A673 (cell line): ENCODE results near the gene PTBP1. TPM values are rescaled to one million over a fixed set of nuclear protein-coding genes. Genes with fewer than 3 reads are reported as not detected.
"Not testable (repeated sequence)": the region's sequence is repeated elsewhere in the genome, so short reads cannot be mapped to it uniquely, and the experiment has no call there.

ENCODE experiments used
- BruUV-seq: library from RNA; stranded (reverse); fragments of 400-500 nt; replicated peaks from 2 replicates; lab custom pipeline; 2021; lab: Mats Ljungman, UMichigan
- CTCF ChIA-PET: fragments of 300-600 bp; sonication (Branson Sonifier 250); formaldehyde crosslinking; loops from one replicate; lab custom pipeline; 2022; ENCODE audit warnings: antibody characterized with exemption; lab: Charles Lee
- POLR2A ChIA-PET: fragments of 300-600 bp; sonication (Branson Sonifier 250); formaldehyde crosslinking; loops from one replicate; lab custom pipeline; 2022; ENCODE audit warnings: antibody characterized with exemption; ENCODE audit not compliant: low non-redundant PET; lab: Charles Lee
- DNase-seq: peaks from one replicate; pipeline ENCODE4 v3.0.0-alpha.2; 2015; ENCODE audit warnings: low spot score
- H3K27ac ChIP-seq: fragments of 200-600 bp; sonication (generic); 2 replicates; pipeline ENCODE4 v1.5.1; 2016; ENCODE audit warnings: mixed run types, low read depth, mild to moderate bottlenecking, mixed read lengths, antibody characterized with exemption, low read length; ENCODE audit not compliant: poor library complexity, severe bottlenecking
- H3K27me3 ChIP-seq: fragments of 200-600 bp; sonication (generic); replicated peaks from 2 replicates; pipeline ENCODE4 v1.6.1; 2017; ENCODE audit warnings: mixed run types, low read depth, mild to moderate bottlenecking, mixed read lengths, antibody characterized with exemption, low read length; ENCODE audit not compliant: insufficient read depth, poor library complexity
- H3K36me3 ChIP-seq: fragments of 200-600 bp; sonication (generic); 2 replicates; pipeline ENCODE4 v1.6.1; 2016; ENCODE audit warnings: mixed run types, mild to moderate bottlenecking, mixed read lengths, antibody characterized with exemption, low read length; ENCODE audit not compliant: insufficient read depth, poor library complexity, severe bottlenecking
- H3K4me1 ChIP-seq: fragments of 200-600 bp; sonication (generic); 2 replicates; pipeline ENCODE4 v1.6.1; 2017; ENCODE audit warnings: mixed run types, mild to moderate bottlenecking, mixed read lengths, antibody characterized with exemption, low read length; ENCODE audit not compliant: insufficient read depth, poor library complexity, severe bottlenecking
- H3K4me3 ChIP-seq: fragments of 200-600 bp; sonication (generic); 2 replicates; pipeline ENCODE4 v1.5.1; 2016; ENCODE audit warnings: low read depth, mixed run types, mild to moderate bottlenecking, mixed read lengths, low read length; ENCODE audit not compliant: poor library complexity, severe bottlenecking
- H3K9me3 ChIP-seq: fragments of 200-600 bp; sonication (generic); 2 replicates; pipeline ENCODE4 v1.6.1; 2016; ENCODE audit warnings: mixed run types, low read depth, mild to moderate bottlenecking, mixed read lengths, antibody characterized with exemption, low read length; ENCODE audit not compliant: poor library complexity, severe bottlenecking
- CTCF ChIP-seq: fragments of 300-800, 200-600 bp; sonication (generic); conservative IDR thresholded peaks from 2 replicates; pipeline ENCODE4 v1.5.1; 2017; ENCODE audit warnings: low read depth, mild to moderate bottlenecking, antibody characterized with exemption, low read length, moderate library complexity, mixed read lengths
- EZH2 ChIP-seq: fragments of 200-600 bp; sonication (generic); IDR thresholded peaks from 2 replicates; pipeline ENCODE4 v1.6.1; 2017; ENCODE audit warnings: borderline replicate concordance, low read depth, mild to moderate bottlenecking, mixed read lengths, antibody characterized with exemption, low read length; ENCODE audit not compliant: poor library complexity, severe bottlenecking
- intact Hi-C: fragments of 100-400 bp; cut with micrococcal nuclease; formaldehyde crosslinking; loops from one replicate; pipeline ENCODE4 v1.10.0; 2022; ENCODE audit not compliant: unreplicated experiment
- total RNA-seq: library from RNA; stranded (reverse); gene quantifications from 2 replicates; pipeline ENCODE4 v1.2.3, GENCODE V29; 2021

Gene PTBP1
- total RNA-seq, 1 experiment from 2014 or later, result 800 TPM

- BruUV-seq, result no TSS peak
- peaks cover 7% of the 10 kb centered on the region for H3K27me3 ChIP-seq
Observed at GRCh38 chr19:845707-846521, 48.7 kb downstream of the PTBP1 start.

GRCh38 chr19:848386-848921 is 51.2 kb downstream of the PTBP1 start:
- POLR2A ChIA-PET, result no interaction called here
- TF ChIP-seq CTCF (no peak), EZH2 (no peak)
- BruUV-seq, result no TSS peak
- DNase-seq, result no peak
- intact Hi-C loops, result no loop called here
- peaks cover 5% of the 10 kb centered on the region for H3K4me1 ChIP-seq
- no peaks in the 10 kb centered on the region for H3K9me3 ChIP-seq
- H3K27me3 ChIP-seq, result peaks cover 5% of the 10 kb centered on the region
- H3K4me3 ChIP-seq, result no peak overlapping the region
- CTCF ChIA-PET, result no interaction called here
- H3K27ac ChIP-seq, result no peak overlapping the region
- H3K36me3 ChIP-seq, result no peaks in the 10 kb centered on the region

More at GRCh38 chr19:845707-846521, 48.7 kb downstream of the PTBP1 start:
- ChIA-PET POLR2A (no interaction called here), CTCF (no interaction called here)
- DNase-seq, result no peak
- intact Hi-C loops, result no loop called here
- TF ChIP-seq CTCF, result no peak
- Histone ChIP-seq H3K27ac (no peak overlapping the region), H3K4me1 (peaks cover 8% of the 10 kb centered on the region), H3K36me3 (no peaks in the 10 kb centered on the region), H3K9me3 (no peaks in the 10 kb centered on the region), H3K4me3 (no peak overlapping the region)

- BruUV-seq, H3K27ac ChIP-seq, intact Hi-C loops, H3K9me3 ChIP-seq, H3K4me1 ChIP-seq, H3K27me3 ChIP-seq, CTCF ChIA-PET, H3K36me3 ChIP-seq, H3K4me3 ChIP-seq, DNase-seq: not testable (repeated sequence)
- POLR2A ChIA-PET, result interaction anchor here (0.6 kb wide), 1 partner anchor 48 kb away, joined by 3 read pairs; no protein-coding TSS in a partner anchor
Observed at GRCh38 chr19:849195-849594, 51.9 kb downstream of the PTBP1 start.
